Measurements from ENCODE around the gene TFDP1. TPM values are rescaled to one million over a fixed set of nuclear protein-coding genes. Genes with fewer than 3 reads are reported as not detected.

Gene TFDP1
- total RNA-seq, 2 experiments from 2014 or later: 242 to 250 TPM

- DNase-seq: no peak
- no peak overlapping the region for H3K27ac Mint-ChIP-seq
These were observed 70.9 kb downstream of the TFDP1 start for GRCh38 chr13:113655346-113656002.

GRCh38 chr13:113656003-113656588 is 71.5 kb downstream of the TFDP1 start:
- Mint-ChIP-seq H3K27me3 (no peaks in the 10 kb centered on the region), H3K27ac (no peak overlapping the region), H3K9me3 (peaks cover 5% of the 10 kb centered on the region), H3K36me3 (no peaks in the 10 kb centered on the region), H3K4me1 (peaks cover 7% of the 10 kb centered on the region), H3K4me3 (no peak overlapping the region)
- DNase-seq: no peak

More at GRCh38 chr13:113655346-113656002, 70.9 kb downstream of the TFDP1 start:
- Mint-ChIP-seq H3K27me3 (no peaks in the 10 kb centered on the region), H3K4me3 (no peak overlapping the region), H3K4me1 (peaks cover 7% of the 10 kb centered on the region), H3K9me3 (no peaks in the 10 kb centered on the region), H3K36me3 (no peaks in the 10 kb centered on the region)

GRCh38 chr13:113656831-113657671 is 72.5 kb downstream of the TFDP1 start:
- DNase-seq: no peak
- H3K27me3 Mint-ChIP-seq: no peaks in the 10 kb centered on the region
- H3K4me3 Mint-ChIP-seq: no peak overlapping the region
- H3K27ac Mint-ChIP-seq: no peak overlapping the region
- H3K36me3 Mint-ChIP-seq: no peaks in the 10 kb centered on the region
- H3K9me3 Mint-ChIP-seq: peaks cover 13% of the 10 kb centered on the region
- H3K4me1 Mint-ChIP-seq: peaks cover 7% of the 10 kb centered on the region

GRCh38 chr13:113657851-113658741 is 73.5 kb downstream of the TFDP1 start, which contains the start of gene ATP4B:
Gene ATP4B (minus strand): TSS chr13:113658198. CDS start chr13:113658144, 54 bp downstream.
- Mint-ChIP-seq H3K36me3 (no peaks in the 10 kb centered on the region), H3K27me3 (no peaks in the 10 kb centered on the region), H3K4me3 (no peak within 1 kb of the TSS), H3K27ac (no peak within 1 kb of the TSS), H3K9me3 (peaks cover 13% of the 10 kb centered on the region), H3K4me1 (peaks cover 7% of the 10 kb centered on the region)
- no peak for DNase-seq

GRCh38 chr13:113658836-113659235 is 74.3 kb downstream of the TFDP1 start:
- DNase-seq: no peak
- H3K4me3 Mint-ChIP-seq: no peak overlapping the region
- no peak overlapping the region for H3K27ac Mint-ChIP-seq
- no peaks in the 10 kb centered on the region for H3K27me3 Mint-ChIP-seq
- H3K9me3 Mint-ChIP-seq: peaks cover 13% of the 10 kb centered on the region
- peaks cover 4% of the 10 kb centered on the region for H3K4me1 Mint-ChIP-seq
- no peaks in the 10 kb centered on the region for H3K36me3 Mint-ChIP-seq

GRCh38 chr13:113659337-113659736 is 74.8 kb downstream of the TFDP1 start:
- H3K9me3 Mint-ChIP-seq: peaks cover 13% of the 10 kb centered on the region
- H3K4me3 Mint-ChIP-seq: no peak overlapping the region
- H3K36me3 Mint-ChIP-seq: no peaks in the 10 kb centered on the region
- no peaks in the 10 kb centered on the region for H3K27me3 Mint-ChIP-seq
- no peak overlapping the region for H3K27ac Mint-ChIP-seq
- DNase-seq: no peak
- H3K4me1 Mint-ChIP-seq: no peaks in the 10 kb centered on the region

- DNase-seq: no peak
- no peak overlapping the region for H3K4me3 Mint-ChIP-seq
- no peaks in the 10 kb centered on the region for H3K36me3 Mint-ChIP-seq
These were observed 75.5 kb downstream of the TFDP1 start for GRCh38 chr13:113660066-113660465.

GRCh38 chr13:113661509-113661908 is 77.0 kb downstream of the TFDP1 start:
- Mint-ChIP-seq H3K4me3 (no peak overlapping the region), H3K27me3 (no peaks in the 10 kb centered on the region), H3K9me3 (peaks cover 13% of the 10 kb centered on the region), H3K36me3 (no peaks in the 10 kb centered on the region), H3K27ac (no peak overlapping the region), H3K4me1 (no peaks in the 10 kb centered on the region)
- DNase-seq: no peak

More at GRCh38 chr13:113660066-113660465, 75.5 kb downstream of the TFDP1 start:
- no peak overlapping the region for H3K27ac Mint-ChIP-seq
- H3K27me3 Mint-ChIP-seq: no peaks in the 10 kb centered on the region
- peaks cover 13% of the 10 kb centered on the region for H3K9me3 Mint-ChIP-seq
- no peaks in the 10 kb centered on the region for H3K4me1 Mint-ChIP-seq

GRCh38 chr13:113663934-113664333 is 79.4 kb downstream of the TFDP1 start:
- Mint-ChIP-seq H3K9me3 (peaks cover 13% of the 10 kb centered on the region), H3K27me3 (no peaks in the 10 kb centered on the region), H3K4me3 (no peak overlapping the region), H3K36me3 (no peaks in the 10 kb centered on the region), H3K27ac (no peak overlapping the region), H3K4me1 (no peaks in the 10 kb centered on the region)
- DNase-seq: no peak

GRCh38 chr13:113664751-113665596 is 80.4 kb downstream of the TFDP1 start:
- no peak overlapping the region for H3K4me3 Mint-ChIP-seq
- no peaks in the 10 kb centered on the region for H3K27me3 Mint-ChIP-seq
- no peaks in the 10 kb centered on the region for H3K4me1 Mint-ChIP-seq
- H3K27ac Mint-ChIP-seq: no peak overlapping the region
- no peak for DNase-seq
- peaks cover 13% of the 10 kb centered on the region for H3K9me3 Mint-ChIP-seq
- H3K36me3 Mint-ChIP-seq: no peaks in the 10 kb centered on the region

- Mint-ChIP-seq H3K27me3 (no peaks in the 10 kb centered on the region), H3K4me1 (no peaks in the 10 kb centered on the region), H3K36me3 (no peaks in the 10 kb centered on the region), H3K4me3 (no peak overlapping the region), H3K27ac (no peak overlapping the region), H3K9me3 (peaks cover 12% of the 10 kb centered on the region)
- DNase-seq: no peak
These were observed 81.2 kb downstream of the TFDP1 start for GRCh38 chr13:113665597-113666328.

- Mint-ChIP-seq H3K4me3 (no peak overlapping the region), H3K27ac (no peak overlapping the region), H3K4me1 (no peaks in the 10 kb centered on the region), H3K36me3 (no peaks in the 10 kb centered on the region), H3K9me3 (peaks cover 6% of the 10 kb centered on the region), H3K27me3 (no peaks in the 10 kb centered on the region)
- no peak for DNase-seq
These were observed 81.7 kb downstream of the TFDP1 start for GRCh38 chr13:113666329-113666670.

- H3K27me3 Mint-ChIP-seq: no peaks in the 10 kb centered on the region
- H3K9me3 Mint-ChIP-seq: no peaks in the 10 kb centered on the region
- no peak for DNase-seq
- H3K4me1 Mint-ChIP-seq: no peaks in the 10 kb centered on the region
- H3K27ac Mint-ChIP-seq: no peak within 1 kb of the TSS
- no peak within 1 kb of the TSS for H3K4me3 Mint-ChIP-seq
- H3K36me3 Mint-ChIP-seq: no peaks in the 10 kb centered on the region
These were observed 82.6 kb downstream of the TFDP1 start, which contains the start of gene GRK1 for GRCh38 chr13:113666951-113667701. Gene GRK1 (plus strand): TSS chr13:113667219. CDS start chr13:113667387, 168 bp downstream.

All from activated naive CD8-positive, alpha-beta T cell treated with anti-CD3 and anti-CD28 coated beads for 36 hours (primary cell).